GM12892 (cell line): Measurements from ENCODE around the gene H2BK1.

Source experiments
- POLR2A ChIP-seq: IDR thresholded peaks from 2 replicates; pipeline ENCODE4 v1.6.1; 2011; ENCODE audit warnings: low read depth, low read length, control low read depth
- POLR2AphosphoS5 ChIP-seq: IDR thresholded peaks from 2 replicates; pipeline ENCODE4 v1.6.1; 2011; ENCODE audit warnings: low read depth, low read length, control low read depth

GRCh38 chr7:151192002-151192539 is 18.2 kb downstream of the H2BK1 start:
- no peak for TF ChIP-seq POLR2A
- no peak for TF ChIP-seq POLR2AphosphoS5
